GM23338 (cell line): Measurements from ENCODE around the gene MRC2.

ENCODE experiments used
- CREB1 ChIP-seq: fragments of 250-450 bp; sonication (Bioruptor Pico); IDR thresholded peaks from 2 replicates; pipeline ENCODE4 v1.5.0; 2020; ENCODE audit warnings: low read depth, mild to moderate bottlenecking, moderate library complexity
- CTCF ChIP-seq, 2 experiments: fragments of 200-600 bp in 1 of 2; sonication (generic) in 1 of 2; conservative IDR thresholded peaks; 2 replicates each; pipeline versions ENCODE4 v1.5.1 to v1.6.1; 2016 to 2017; ENCODE audit warnings: antibody characterized with exemption in 2 of 2, low read depth in 2 of 2, mild to moderate bottlenecking in 2 of 2, moderate library complexity in 1 of 2
- EZH2 ChIP-seq: fragments of 200-600 bp; sonication (generic); IDR thresholded peaks from one replicate; pipeline ENCODE4 v1.8.0; 2017; ENCODE audit warnings: antibody characterized with exemption, mild to moderate bottlenecking, low read depth; ENCODE audit not compliant: unreplicated experiment
- EZH2phosphoT487 ChIP-seq: fragments of 200-600 bp; sonication (generic); IDR thresholded peaks from one replicate; pipeline ENCODE4 v1.8.1; 2018; ENCODE audit warnings: antibody characterized with exemption; ENCODE audit not compliant: unreplicated experiment
- JUNB ChIP-seq: IDR thresholded peaks from one replicate; pipeline ENCODE4 v1.6.1; 2016; ENCODE audit warnings: antibody characterized with exemption; ENCODE audit not compliant: unreplicated experiment
- NANOG ChIP-seq: IDR thresholded peaks from 2 replicates; pipeline ENCODE4 v1.6.1; 2016; ENCODE audit warnings: antibody characterized with exemption, borderline replicate concordance
- POLR2AphosphoS5 ChIP-seq: IDR thresholded peaks from 2 replicates; pipeline ENCODE4 v1.6.1; 2016; ENCODE audit warnings: antibody characterized with exemption, low read depth
- REST ChIP-seq: IDR thresholded peaks from one replicate; pipeline ENCODE4 v1.6.1; 2018; ENCODE audit warnings: antibody characterized with exemption; ENCODE audit not compliant: unreplicated experiment
- ZNF331 ChIP-seq: fragments of 250-450 bp; sonication (Bioruptor Pico); IDR thresholded peaks from 2 replicates; pipeline ENCODE4 v1.5.0; 2020; ENCODE audit warnings: low read depth, mild to moderate bottlenecking, moderate library complexity

DNA sequence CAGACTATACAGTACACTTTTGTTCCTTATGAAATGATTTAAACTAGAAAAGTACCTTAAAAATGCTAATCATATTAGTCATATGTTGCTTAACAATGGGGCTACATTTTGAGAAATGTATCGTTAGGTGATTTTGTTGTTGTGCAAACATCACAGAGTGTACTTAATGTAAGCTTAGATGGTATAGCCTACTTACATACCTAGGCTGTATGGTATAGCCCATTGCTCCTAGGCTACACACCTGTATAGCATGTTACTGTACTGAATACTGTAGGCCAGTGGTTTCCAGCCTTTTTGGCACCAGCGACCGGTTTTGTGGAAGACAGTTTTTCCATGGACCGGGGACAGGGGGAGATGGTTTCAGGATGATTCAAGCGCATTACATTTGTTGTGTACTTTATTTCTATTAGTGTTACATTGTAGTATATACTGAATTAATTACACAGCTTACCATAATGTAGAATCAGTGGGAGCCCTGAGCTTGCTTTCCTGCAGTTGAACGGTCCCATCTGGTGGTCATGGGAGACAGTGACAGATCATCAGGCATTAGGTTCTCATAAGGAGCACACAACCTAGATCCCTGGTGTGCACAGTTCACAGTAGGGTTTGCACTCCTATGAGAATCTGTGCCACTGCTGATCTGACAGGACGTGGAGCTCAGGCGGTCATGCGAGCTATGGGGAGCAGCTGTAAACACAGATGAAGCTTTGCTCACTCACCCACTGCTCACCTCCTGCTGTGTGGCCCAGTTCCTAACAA lies 35.0 kb upstream of the MRC2 start:
- TF ChIP-seq CTCF (conservative IDR thresholded peaks at IDR 0.05; ENCODE audit: low read depth in 2 of 2) (no peak), EZH2 (no peak), POLR2AphosphoS5 (no peak), CREB1 (CRISPR knock-in tag) (no peak), ZNF331 (CRISPR knock-in tag) (no peak), JUNB (no peak), REST (no peak), EZH2phosphoT487 (no peak), NANOG (no peak)
